Measurements from ENCODE around the gene ASB10.

ASB10 gene

DNA sequence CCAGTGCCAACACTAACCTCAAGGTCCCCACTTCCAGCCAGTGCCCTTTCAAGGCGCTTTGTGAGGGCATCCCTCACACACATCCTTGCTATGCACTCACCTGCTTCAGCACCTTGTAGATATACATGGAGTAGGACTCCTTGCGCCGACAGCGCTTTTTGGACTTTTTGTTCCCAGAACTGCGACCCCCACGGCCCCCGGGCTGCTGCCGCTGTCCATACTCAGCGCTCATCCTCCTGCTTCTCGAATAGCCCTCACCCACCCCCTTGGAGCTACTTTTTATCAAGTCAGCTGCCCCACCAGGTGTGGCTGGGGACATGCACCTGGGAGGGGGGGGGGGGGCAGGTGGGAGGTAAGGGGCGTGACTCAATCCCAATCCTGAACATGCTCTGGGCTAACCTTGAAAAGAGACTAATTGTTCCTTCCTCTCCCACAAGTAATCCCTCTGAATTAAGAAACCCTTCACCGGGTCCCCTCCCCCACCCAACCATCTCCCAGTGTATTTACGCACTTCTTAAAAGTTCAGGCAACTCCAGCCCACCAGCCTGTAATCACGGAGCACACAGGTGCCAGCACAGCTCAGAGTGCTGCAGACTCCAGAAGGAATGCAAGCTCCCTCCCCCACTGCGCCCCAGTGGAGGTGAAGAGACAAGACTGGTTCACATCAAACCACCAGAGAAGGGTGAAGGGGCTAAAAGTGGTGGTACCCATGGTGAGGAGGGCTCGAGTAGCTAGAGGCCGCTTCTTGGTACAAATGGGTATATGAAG, 23.2 kb upstream of the ASB10 start, which contains the start of gene H2BK1:
Gene H2BK1 (minus strand): TSS at position 402 of the 768 bp plus-strand sequence. CDS start 170 bp downstream, at position 232.
- no peak for DNase-seq (ENCODE audit: low spot score)

DNA sequence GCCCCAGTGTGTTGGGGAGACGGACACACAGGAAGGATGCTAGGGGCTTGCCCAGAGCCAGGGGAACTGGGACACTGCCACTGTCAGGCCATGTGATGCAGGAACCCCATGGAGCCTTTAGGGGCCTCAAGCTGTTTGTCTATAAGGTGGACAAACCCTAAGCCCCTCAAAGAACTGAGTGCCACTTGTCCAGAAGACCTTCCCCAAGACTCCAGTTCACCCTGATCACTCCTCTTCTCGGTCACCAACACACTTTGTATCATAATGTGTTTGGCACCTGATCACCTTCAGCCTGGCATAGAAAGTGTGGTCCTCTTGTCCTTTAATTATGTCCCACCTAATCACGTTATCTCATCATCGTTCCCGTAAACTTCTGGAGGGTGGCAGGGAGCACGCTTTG, 22.5 kb upstream of the ASB10 start:
- DNase-seq (ENCODE audit: low spot score), result no peak

DNA sequence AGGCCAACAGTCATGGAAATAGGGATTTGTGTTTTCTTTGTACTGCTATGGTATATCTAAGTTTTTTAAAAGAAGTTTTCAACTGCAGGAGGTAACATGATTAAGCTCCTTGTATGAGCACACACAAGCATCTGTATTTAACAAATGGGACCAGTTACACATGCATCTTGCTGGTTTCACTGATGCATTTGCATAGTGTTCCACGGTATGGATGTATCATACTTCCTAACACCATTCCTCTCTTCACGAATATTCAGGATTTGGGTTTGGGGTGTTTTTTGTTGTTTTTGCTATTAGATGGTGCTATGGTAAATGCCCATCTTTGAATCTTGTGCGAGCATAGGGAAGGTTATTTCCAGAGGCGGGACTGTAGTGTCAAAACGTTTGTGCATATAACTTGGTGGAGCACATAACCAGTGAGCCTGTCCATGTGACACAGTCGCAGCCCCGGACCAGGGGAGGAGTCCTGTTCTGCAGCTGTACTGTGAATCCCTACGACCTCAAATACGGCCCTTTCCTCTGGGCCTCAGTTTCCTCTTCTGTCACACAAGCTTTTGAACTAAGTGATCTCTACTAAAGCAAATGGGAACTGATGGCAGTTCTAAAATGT, 21.3 kb upstream of the ASB10 start:
- no peak for DNase-seq (ENCODE audit: low spot score)

DNA sequence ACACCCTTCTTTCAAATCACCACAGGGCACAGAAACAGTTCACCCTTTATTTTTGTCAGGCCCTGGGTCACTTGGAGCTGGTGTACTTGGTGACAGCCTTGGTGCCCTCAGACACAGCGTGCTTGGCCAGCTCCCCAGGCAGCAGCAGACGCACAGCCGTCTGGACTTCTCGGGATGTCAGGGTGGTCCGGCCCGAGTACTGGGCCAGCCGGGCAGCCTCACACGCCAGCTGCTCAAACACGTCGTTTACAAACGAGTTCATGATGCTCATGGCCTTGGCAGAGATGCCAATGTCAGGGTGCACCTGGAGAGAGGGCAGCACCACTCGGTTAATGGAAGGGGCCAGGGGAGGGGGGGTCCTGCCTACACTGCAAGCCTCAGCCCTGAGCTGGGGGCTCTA, 20.8 kb upstream of the ASB10 start:
- DNase-seq (ENCODE audit: low spot score), result no peak

DNA sequence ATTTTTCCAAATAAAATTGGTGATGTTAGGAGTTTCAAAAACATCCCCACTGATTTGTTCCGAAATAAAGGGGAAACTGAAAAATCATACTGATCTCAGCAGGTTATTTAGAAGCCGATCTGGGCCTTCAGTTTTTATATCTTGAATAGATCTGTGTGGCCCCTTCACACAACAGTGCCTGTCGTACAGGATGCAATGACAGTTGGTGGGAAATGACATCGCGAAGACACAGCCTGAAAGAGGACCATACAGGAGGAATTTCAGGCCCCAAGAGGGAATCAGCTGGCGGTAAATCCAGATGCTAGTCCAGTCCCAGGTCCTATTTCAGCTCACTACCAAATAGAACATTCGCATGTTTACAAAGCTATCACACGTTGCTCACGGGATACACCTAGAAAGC, 20.3 kb upstream of the ASB10 start:
- no peak for DNase-seq (ENCODE audit: low spot score)

DNA sequence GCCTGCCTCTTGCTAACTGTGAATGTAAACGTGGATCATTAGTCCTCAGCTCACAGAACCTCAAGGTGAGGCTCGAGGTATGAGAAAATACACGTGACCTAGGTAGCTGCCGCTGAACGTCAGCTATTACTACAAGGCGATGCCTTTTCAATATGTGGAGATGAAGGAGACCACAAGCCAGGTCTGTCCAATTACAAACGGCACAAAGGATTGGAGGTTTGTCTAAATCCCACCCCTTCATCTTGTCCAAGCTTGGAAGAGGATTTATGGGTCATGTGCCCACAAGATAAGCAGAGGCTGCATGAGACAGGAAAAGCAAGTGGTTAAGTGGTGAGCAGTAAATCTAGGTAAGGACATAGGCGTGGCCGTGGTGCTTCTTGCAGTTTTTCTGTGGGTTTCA, 19.9 kb upstream of the ASB10 start:
- no peak for DNase-seq (ENCODE audit: low spot score)

DNA sequence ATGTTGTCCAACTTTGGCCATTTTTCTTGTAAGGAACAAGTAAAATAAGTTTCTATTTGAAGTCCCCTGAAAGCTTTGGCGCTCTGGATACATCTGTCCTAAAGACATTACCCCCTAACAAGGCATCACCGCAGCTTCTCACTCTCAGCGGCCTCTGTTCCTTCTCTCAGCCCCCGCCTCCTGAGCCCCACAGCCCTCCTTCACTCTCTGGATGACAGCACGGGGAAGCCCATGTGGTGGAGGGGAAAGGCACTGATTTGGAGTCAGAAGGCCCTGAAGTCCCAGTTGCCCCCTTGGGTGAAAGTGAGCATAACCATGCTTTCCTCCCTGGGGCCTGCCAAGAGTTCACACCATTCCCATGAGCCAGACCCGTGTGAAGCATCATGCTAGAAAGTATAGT, 18.7 kb upstream of the ASB10 start:
- no peak for DNase-seq (ENCODE audit: low spot score)

DNA sequence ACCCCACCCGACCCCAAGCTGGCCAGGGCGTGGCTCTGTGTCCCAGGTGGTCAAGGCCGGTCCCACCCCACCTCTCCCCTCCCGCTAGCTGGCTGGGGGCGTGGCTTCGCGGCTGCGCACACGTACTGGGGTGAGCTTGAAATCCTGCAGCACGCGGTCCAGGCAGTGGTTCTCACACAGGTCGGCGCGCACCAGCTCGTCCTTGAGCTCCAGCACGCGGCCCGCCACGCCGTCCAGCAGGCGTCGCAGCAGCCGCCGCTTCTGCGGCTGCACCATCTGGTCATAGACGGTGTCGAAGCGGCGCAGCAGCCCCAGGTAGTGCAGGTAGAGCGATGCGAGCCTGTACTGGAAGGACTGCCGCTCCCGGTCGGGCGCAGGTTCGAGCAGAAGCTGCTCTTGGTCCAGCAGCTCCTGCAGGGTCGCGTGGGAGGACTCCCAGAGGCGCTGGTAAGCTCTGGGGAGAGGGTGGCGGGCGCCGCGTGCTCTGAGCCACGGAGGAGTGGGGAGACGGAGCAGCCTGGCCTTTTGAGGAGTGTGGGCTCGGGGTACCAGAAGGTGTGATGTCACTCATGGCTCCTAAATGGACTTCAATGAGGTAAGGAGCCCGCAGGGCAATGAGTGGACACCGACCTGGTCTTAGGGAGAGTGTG, 17.5 kb upstream of the ASB10 start:
- no peak for DNase-seq (ENCODE audit: low spot score)

DNA sequence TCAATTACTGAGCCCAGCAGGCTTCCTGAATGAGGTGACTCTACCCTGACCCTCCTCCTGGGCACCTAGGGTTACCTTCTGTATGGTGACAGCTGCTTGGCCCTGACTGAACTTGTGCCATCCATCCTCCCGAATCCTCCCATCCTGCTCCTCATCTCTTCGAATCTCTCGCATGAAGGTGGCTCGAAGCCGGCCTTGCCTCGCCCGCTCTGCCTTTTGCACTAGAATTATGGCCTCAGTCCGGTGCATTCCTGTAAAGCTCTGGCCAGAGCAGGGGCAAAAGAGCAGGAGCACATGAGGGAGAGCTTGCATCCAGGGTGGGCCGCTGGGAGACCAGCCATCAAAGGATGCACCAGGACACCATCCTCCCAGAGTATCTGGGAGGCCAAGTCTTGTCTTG, 15.8 kb upstream of the ASB10 start:
- no peak for DNase-seq (ENCODE audit: low spot score)

DNA sequence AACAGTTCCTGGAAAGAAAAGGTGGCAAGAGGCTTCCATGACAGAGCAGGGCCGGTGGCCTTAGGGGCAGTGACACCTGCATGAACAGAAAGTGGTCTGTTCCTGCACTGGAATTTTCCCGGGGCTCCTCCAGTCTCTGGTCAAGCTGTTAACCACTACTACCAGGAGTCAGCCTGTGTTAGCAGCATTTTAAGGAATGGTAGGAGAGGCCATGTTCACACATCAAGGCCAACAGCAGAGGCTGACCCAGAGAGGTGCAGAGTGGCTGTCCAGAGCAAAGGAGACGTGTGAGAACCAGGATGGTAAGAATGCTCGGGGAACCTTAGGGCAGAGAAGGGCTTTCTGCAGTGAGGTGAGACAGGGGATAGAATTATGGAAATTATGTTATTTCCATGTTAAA, 14.7 kb upstream of the ASB10 start:
- DNase-seq (ENCODE audit: low spot score), result no peak

DNA sequence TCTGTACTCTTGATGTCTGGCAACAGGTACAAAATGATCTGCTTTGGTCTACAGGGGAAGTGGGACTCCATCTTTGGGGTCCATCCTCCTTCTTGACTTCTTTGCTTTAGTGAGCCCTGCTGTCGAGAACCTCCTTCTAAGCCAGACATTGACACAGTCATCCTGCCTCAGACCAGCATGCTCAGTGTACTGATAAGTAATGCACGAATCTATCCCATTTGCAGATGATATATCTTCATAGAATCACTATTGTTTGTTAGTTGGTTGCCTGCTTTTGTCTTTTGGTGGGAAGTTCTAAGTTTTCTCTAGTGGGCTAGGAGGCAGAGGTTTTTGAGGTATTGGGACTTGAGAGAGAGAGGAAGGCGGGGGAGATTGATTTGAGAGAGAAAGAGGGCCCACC, 14.3 kb upstream of the ASB10 start:
- no peak for DNase-seq (ENCODE audit: low spot score)

DNA sequence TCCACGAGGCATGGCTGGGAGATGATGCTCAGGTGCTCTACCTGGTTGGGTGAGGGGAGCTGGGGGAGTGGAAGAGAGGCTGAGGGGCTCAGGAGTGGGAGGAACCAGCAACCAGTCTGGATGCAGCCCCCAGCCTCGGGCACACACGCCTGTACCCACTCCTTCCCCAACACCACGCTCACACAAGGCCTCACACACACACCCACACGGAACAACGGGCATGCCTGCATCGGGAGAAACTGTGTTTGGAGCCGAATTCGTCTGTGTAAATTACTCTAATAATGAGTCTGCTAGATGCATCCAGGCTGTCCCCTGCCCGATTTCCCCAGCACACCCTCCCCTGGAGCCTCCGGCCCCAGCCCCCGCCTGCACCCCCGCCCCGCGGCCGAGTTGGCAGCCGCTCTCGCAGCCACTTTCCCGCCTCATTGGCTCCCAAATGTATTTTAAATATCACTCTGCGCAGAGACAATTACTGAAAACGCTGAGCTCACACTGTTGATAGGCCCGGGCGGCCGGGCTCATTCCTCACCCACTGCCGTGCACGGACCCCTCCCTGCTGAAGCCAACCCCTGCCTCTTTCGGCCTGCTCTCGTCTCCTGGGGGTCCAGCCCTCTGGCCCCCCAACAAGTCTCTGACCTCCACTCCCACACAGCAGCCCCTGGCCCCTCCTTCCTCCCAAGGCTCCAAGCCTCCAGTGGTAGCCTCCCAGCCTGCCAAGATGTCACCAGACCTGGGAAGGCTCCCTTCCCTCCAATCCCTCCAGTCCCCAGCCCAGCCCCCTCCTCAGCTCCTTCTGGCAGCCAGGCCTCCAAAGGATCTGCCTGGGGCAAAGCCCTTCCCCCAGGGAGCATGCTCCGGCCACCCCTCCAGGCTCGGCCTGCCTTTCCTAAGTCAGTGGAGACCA, 12.1 kb upstream of the ASB10 start:
- no peak for DNase-seq (ENCODE audit: low spot score)

DNA sequence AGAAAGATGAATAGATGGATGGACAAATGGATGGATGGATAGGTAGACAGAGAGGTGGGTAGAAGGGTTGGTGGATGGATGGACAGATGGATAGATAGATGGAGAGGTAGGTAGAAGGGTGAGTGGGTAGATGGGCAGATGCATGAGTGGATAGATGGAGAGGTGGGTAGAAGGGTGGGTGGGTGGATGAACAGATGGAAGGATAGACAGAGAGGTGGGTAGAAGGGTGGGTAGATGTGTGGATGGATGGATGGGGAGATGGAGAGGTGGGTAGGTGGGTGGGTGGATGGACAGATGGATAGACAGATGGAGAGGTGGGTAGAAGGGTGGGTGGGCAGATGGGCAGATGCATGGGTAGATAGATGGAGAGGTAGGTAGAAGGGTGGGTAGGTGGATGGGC, 10.9 kb upstream of the ASB10 start:
- no peak for DNase-seq (ENCODE audit: low spot score)

DNA sequence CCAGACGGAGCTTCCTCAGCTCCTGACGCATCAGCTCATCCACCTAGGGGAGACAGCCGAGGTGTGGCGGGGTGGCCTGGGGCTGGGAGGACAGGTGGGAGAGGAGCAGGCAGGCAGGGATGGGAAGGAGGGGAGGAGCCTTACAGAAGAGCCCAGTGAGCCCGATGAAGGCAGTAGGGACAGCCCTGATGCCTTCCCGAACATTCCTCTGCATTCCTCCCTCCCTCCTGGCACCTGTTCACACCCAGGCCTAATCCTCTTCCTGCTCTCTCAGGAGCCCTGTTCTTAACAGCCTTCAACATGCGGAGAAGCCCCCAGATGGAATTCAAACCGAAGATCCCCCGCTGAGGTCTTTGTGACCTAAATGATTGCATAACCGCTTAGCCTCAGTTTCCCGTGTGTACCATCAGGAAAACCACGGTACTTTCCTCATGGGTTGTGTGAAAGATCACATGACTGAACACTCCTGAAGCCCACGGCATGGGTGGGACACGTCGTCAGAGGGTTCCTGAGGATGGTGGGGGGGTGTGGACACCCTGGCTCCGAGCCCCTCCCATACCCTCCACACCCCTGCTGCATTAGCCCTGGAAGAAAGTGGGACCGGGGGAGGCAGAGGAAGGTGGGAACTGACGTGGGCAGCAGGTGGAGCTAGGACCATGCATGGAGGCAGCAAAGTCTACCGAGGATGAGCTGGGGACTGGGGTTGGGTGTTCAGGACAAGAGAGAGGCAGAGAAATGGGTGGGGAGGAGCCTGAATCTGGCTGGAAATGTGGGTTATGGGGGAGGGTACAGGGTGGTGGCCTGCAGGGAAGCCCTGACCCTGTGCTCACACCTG, 8.8 kb upstream of the ASB10 start:
- DNase-seq (ENCODE audit: low spot score), result no peak

DNA sequence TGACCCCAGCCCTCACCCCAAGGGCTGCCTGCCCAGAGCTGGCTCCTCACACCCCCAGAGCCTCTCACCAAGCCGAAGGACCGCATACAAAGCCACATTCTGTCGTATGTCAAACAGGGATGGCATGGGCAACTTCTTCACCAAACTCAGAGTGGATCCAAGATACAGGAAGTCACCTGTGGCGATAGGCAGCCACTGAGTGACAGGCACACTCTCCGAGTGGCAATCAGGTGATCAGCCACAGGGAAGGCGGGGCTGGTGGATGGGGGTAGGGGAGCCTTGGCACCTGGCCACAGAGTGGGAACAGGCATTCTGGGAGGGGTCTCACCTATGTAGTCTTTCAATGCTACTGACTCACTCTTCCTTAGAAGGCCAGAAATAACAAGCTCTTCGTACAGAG, 7.1 kb upstream of the ASB10 start:
- DNase-seq (ENCODE audit: low spot score), result no peak

DNA sequence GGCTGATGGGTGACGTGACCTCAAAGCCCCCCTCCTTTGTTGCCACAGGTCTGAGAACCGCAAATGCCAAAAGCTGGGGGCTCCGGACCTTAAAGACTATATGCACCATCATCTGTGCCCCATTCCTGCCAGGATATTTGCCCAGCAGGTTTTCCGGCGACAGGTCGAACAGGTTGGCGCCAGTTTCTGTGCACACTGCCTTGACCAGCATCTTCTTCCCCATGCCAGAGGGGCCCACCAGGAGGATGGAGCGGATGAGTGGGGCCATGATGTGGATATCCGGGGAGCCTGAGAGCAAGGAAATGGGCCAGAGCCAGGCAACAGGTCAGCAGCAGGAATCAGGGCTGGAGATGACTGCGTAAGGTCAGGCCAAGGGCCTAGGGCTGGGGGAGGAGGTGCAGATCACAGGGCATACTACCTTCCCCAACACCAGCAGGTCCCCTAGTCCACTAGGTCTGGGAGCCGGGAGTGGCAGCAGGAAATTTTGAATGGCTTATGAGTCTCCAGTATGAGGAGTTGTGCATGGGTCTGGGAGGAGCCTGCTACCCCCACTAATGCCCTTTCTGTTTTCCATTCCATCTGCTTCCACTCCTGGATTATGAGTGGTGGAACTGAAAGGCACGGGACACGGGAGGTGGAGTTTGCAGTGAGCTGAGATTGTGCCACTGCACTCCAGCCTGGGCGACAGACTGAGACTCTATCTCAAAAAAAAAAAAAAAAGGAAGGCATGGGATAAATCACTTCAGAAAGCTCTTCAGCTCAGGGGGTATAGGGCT, 6.3 kb upstream of the ASB10 start:
- no peak for DNase-seq (ENCODE audit: low spot score)

DNA sequence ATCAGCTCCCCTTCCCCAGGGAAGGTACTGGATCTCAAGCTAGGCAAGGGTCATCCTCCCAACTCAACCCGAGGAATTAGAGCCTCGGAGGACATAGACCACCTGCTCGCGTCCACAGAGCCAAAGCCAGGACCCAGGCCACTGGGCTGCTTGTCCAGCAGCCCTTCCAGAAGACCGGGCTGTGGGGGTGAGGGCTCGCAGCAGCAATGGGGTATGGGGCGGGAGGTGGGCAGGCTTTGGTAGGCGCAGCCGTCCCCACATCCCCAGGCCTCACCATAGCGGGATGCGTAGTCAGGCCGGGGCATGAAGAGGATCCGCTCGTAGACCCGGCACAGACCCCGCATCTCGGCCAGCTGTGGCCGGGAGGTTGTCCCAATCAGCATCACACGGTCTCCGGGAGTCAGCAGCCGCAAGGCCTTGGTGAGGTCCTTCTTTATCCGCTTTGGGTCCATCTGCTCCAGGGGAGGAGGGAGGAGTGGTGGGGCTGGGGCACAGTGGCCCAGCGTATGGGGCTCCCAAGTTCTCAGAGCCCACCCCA, 5.0 kb upstream of the ASB10 start:
- no peak for DNase-seq (ENCODE audit: low spot score)

DNA sequence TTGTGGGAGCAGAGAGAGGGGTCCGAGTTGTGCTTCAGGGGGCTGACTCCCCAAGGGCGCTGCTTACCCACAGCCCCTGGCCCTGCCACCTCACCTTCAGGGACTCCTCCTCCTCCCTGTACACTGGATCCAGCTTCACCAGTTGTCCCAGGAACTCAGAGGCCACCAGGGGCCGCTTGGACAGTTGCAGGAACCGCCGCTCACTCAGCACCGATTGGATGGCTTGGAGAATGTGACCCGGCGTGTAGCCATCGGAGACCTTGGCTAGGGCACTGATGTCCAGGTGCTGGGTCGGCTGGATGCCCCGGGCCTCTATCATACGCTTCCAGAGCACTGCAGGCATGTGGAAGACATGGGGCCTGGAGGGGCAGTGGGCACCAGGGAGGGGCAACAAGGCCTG, 4.5 kb upstream of the ASB10 start:
- DNase-seq (ENCODE audit: low spot score), result no peak

DNA sequence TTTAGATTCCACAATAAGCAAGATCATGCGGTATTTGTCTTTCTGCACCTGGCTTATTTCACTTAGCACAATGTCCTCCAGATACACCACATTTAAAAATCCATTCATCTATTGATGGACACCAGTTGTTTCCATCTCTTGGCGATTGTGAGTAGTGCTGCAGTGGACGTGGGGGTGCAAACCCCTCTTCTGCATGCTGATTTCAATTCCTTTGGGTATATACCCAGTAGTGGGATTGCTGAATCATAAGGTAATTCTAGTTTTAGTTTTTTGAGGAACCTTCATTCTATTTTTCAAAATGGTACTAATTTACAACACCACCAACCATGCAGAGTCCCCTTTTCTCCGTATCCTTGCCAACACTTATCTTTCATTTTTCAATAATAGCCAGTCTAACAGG, 2.0 kb upstream of the ASB10 start:
- no peak for DNase-seq (ENCODE audit: low spot score)

DNA sequence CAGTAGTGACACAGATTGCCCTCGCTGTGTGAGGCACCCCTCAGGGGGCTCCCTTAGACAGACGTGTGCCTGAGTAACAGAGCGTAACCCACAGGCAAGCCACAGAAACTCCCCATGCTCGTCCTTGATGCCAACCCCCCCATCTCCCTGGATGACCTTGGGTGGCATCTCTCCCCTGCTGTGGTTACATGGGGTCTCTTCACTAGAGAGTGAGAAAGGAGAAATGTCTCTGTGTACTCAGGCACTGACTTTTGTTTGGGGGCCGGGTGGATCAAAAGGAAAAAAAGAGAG, 1.1 kb upstream of the ASB10 start:
- no peak for DNase-seq (ENCODE audit: low spot score)
